GM12878 (cell line): ENCODE data around the gene RTN4. TPM values are rescaled to one million over a fixed set of nuclear protein-coding genes. Genes with fewer than 3 reads are reported as not detected.

Experiments
- ATAC-seq: fragments of 200-7000 bp; cut with Tn5 transposase; 3 replicates; pipeline ENCODE4 v1.9.1; 2020; ENCODE audit warnings: mild to moderate bottlenecking, moderate library complexity
- BruUV-seq: library from RNA; stranded (reverse); fragments of 400-500 nt; replicated peaks from 2 replicates; lab custom pipeline; 2021; lab: Mats Ljungman, UMichigan
- CTCF ChIA-PET: fragments of 300-600 bp; sonication (Branson Sonifier 250); formaldehyde crosslinking; extraction: SDS; loops from one replicate; lab custom pipeline; 2021; ENCODE audit warnings: inconsistent platforms; lab: Yijun Ruan, JAX
- POLR2A ChIA-PET: fragments of 350-600 bp; formaldehyde crosslinking; extraction: SDS; loops from one replicate; lab custom pipeline; 2021; ENCODE audit warnings: inconsistent platforms; lab: Charles Lee
- RAD21 ChIA-PET: fragments of 300-600 bp; sonication (Branson Sonifier 250); formaldehyde crosslinking; loops from one replicate; lab custom pipeline; 2023; ENCODE audit warnings: antibody characterized with exemption; ENCODE audit not compliant: unreplicated experiment; lab: Charles Lee
- SMC1A ChIA-PET: fragments of 300-600 bp; sonication (Branson Sonifier 250); formaldehyde crosslinking; loops from one replicate; lab custom pipeline; 2023; ENCODE audit not compliant: unreplicated experiment, uncharacterized antibody; lab: Charles Lee
- DNase-seq: peaks from one replicate; pipeline ENCODE4 v3.0.0-alpha.2; 2011; ENCODE audit warnings: low read depth, low spot score
- FAIRE-seq: peaks from 3 replicates; lab custom pipeline; 2011; peaks lifted over from hg19 to GRCh38; lab: Jason Lieb, UNC
- H2AFZ ChIP-seq: 2 replicates; pipeline ENCODE4 v1.6.0; 2011; ENCODE audit warnings: low read depth, low read length, control low read depth; ENCODE audit not compliant: control insufficient read depth
- H3K27ac ChIP-seq: 2 replicates; pipeline ENCODE4 v1.5.1; 2011; ENCODE audit warnings: control low read depth; ENCODE audit not compliant: control insufficient read depth, insufficient read depth
- H3K27me3 ChIP-seq, 2 experiments: replicated peaks in 1 of 2; 2 replicates each; pipeline versions ENCODE4 v1.6.0 to v1.6.1; 2011; ENCODE audit warnings: low read length in 1 of 2; ENCODE audit not compliant: control insufficient read depth in 2 of 2, insufficient read depth in 2 of 2
- H3K36me3 ChIP-seq, 2 experiments: 2 replicates each; pipeline ENCODE4 v1.5.1; 2011; ENCODE audit warnings: low read length in 1 of 2; ENCODE audit not compliant: control insufficient read depth in 2 of 2, insufficient read depth in 2 of 2
- H3K4me1 ChIP-seq: 2 replicates; pipeline ENCODE4 v1.6.1; 2011; ENCODE audit warnings: mild to moderate bottlenecking, low read length, moderate library complexity, mixed read lengths; ENCODE audit not compliant: control insufficient read depth, insufficient read depth
- H3K4me2 ChIP-seq: 2 replicates; pipeline ENCODE4 v1.6.0; 2011; ENCODE audit warnings: control low read depth; ENCODE audit not compliant: control insufficient read depth, insufficient read depth
- H3K4me3 ChIP-seq: fragments of 200-600 bp; sonication (generic); 2 replicates; pipeline ENCODE4 v1.5.1; 2016
- H3K79me2 ChIP-seq: 2 replicates; pipeline ENCODE4 v1.6.0; 2011; ENCODE audit warnings: low read length; ENCODE audit not compliant: control insufficient read depth, insufficient read depth
- H3K9ac ChIP-seq: 2 replicates; pipeline ENCODE4 v1.8.0; 2011; ENCODE audit warnings: low read length, control low read depth, mixed read lengths; ENCODE audit not compliant: control insufficient read depth, insufficient read depth
- H3K9me3 ChIP-seq: replicated peaks from 3 replicates; pipeline ENCODE4 v1.5.1; 2011; ENCODE audit warnings: mild to moderate bottlenecking, low read length; ENCODE audit not compliant: control insufficient read depth, insufficient read depth
- H4K20me1 ChIP-seq: 2 replicates; pipeline ENCODE4 v1.6.0; 2011; ENCODE audit not compliant: control insufficient read depth, insufficient read depth
- ATF3 ChIP-seq: IDR thresholded peaks from 2 replicates; pipeline ENCODE4 v1.6.1; 2011; ENCODE audit warnings: low read depth, mild to moderate bottlenecking, low read length, moderate library complexity, borderline replicate concordance; ENCODE audit errors: extremely low read depth
- BHLHE40 ChIP-seq, 2 experiments: fragments of 450-650 bp in 1 of 2; IDR thresholded peaks; 2 replicates each; pipeline ENCODE4 v1.6.1; 2011 to 2017; ENCODE audit warnings: low read depth in 2 of 2, borderline replicate concordance in 1 of 2, improper control_type of control experiment in 1 of 2, low read length in 1 of 2, mild to moderate bottlenecking in 1 of 2
- BMI1 ChIP-seq: fragments of 450-650 bp; IDR thresholded peaks from 2 replicates; pipeline ENCODE4 v1.6.1; 2016; ENCODE audit warnings: mild to moderate bottlenecking, moderate library complexity, borderline replicate concordance
- CBX3 ChIP-seq: fragments of 200-600 bp; sonication (generic); IDR thresholded peaks from 2 replicates; pipeline ENCODE4 v1.6.1; 2016; ENCODE audit warnings: low read depth, borderline replicate concordance
- CHD4 ChIP-seq: fragments of 200-600 bp; sonication (generic); IDR thresholded peaks from 2 replicates; pipeline ENCODE4 v1.6.1; 2016; ENCODE audit warnings: mild to moderate bottlenecking
- MTA3 ChIP-seq: IDR thresholded peaks from 2 replicates; pipeline ENCODE4 v1.6.1; 2012; ENCODE audit warnings: low read length, inconsistent platforms, borderline replicate concordance
- PBX3 ChIP-seq: IDR thresholded peaks from 2 replicates; pipeline ENCODE4 v1.6.1; 2011; ENCODE audit warnings: mild to moderate bottlenecking, low read depth, low read length, moderate library complexity; ENCODE audit not compliant: insufficient replicate concordance
- TCF3 ChIP-seq: IDR thresholded peaks from 2 replicates; pipeline ENCODE4 v1.6.1; 2012; ENCODE audit warnings: low read depth, mild to moderate bottlenecking, low read length, borderline replicate concordance; ENCODE audit not compliant: insufficient read depth
- WGBS: methylation state at CpG from one replicate; pipeline ENCODE4 v1.1.6; 2016; ENCODE audit warnings: low lambda C conversion rate; ENCODE audit not compliant: insufficient replicate concordance, insufficient coverage; ENCODE audit errors: missing lambda C conversion rate; 5-methylcytosine and 5-hydroxymethylcytosine counted together
- in situ Hi-C: fragments of 300-500 bp; cut with MboI; formaldehyde crosslinking; loops from 9 replicates; pipeline ENCODE4 v1.14.3; 2018; ENCODE audit warnings: mixed read lengths
- intact Hi-C: fragments of 100-400 bp; cut with micrococcal nuclease; formaldehyde crosslinking; loops from one replicate; pipeline ENCODE4 v1.14.2; 2022; ENCODE audit not compliant: unreplicated experiment
- polyA plus RNA-seq, 11 experiments: library from polyadenylated mRNA; depleted of rRNA in 4 of 11; unstranded in 6 of 11; stranded (reverse) in 5 of 11; fragments of >200 nt; fragmentation: Nextera tagmentation in 4 of 11; fragmentation: Illumina TruSeq in 1 of 11; extraction: Ambion mirVana in 4 of 11; extraction: Trizol in 1 of 11; gene quantifications; 1 replicate in 1 of 11; 2 replicates in 10 of 11; pipeline versions ENCODE4 v1.2.1 to v1.2.3, GENCODE V29; 2011 to 2016; ENCODE audit warnings: inconsistent platforms in 2 of 11, missing spikeins in 2 of 11, low read depth in 1 of 11
- total RNA-seq, 4 experiments: library from RNA; depleted of rRNA in 3 of 4; stranded (reverse); fragments of >200 nt in 3 of 4; fragmentation: Illumina TruSeq in 1 of 4; extraction: Trizol in 1 of 4; gene quantifications; 2 replicates each; pipeline versions ENCODE4 v1.2.1 to v1.2.3, GENCODE V29; 2013 to 2021
- TF ChIP-seq, protein P1 (sequence below), 3 experiments: IDR thresholded peaks in 2 of 3; conservative IDR thresholded peaks in 1 of 3; 2 replicates each; pipeline ENCODE4 v1.5.1; 2011; ENCODE audit warnings: low read depth in 3 of 3, low read length in 3 of 3, mild to moderate bottlenecking in 3 of 3, control low read depth in 2 of 3, moderate library complexity in 2 of 3, inconsistent platforms in 1 of 3, mixed read lengths in 1 of 3; ENCODE audit not compliant: control insufficient read depth in 2 of 3, insufficient read depth in 1 of 3; ENCODE audit errors: extremely low read depth in 1 of 3
- TF ChIP-seq, protein P2 (sequence below): fragments of 450-650 bp; conservative IDR thresholded peaks from 2 replicates; pipeline ENCODE4 v1.6.1; 2017; ENCODE audit warnings: mild to moderate bottlenecking, moderate library complexity
- TF ChIP-seq, protein P3 (sequence below): IDR thresholded peaks from 2 replicates; pipeline ENCODE4 v1.6.1; 2012; ENCODE audit warnings: low read length, inconsistent platforms
- TF ChIP-seq, protein P4 (sequence below): fragments of 450-650 bp; IDR thresholded peaks from 2 replicates; pipeline ENCODE4 v1.6.1; 2017; ENCODE audit warnings: mild to moderate bottlenecking, low read depth, inconsistent platforms; ENCODE audit not compliant: poor library complexity, severe bottlenecking

RTN4 gene
- total and polyA plus RNA-seq, 10 of the 15 experiments (the other 5 are each of a cell fraction or from before 2014, with no cell fraction given) = 56.0 to 133 (median 83.3) TPM

DNA sequence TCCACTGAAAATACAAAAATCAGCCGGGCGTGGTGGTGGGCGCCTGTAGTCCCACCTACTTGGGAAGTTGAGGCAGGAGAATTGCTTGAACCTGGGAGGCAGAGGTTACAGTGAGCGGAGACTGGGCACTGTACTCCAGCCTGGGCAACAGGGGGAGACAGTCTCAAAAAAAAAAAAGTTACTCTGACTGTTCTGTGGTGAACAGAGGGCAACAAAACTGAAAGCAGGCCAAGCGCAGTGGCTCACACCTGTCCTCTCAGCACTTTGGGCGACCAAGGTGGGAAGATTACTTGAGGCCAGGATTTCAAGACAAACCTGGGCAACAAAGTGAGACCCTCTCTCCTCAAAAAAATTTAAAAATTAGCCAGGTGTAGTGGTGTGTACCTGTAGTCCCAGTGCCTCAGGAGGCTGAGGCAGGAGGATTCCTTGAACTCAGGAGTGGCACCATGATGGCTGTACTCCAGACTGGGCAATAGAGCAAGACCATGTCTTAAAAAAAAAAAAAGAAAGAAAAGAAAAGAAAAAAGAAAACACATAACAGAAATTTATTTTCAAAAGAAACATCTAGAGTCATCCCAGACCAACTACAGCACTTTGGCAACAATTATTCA, 13.6 kb upstream of the RTN4 start:
- SMC1A ChIA-PET = interaction anchor here (1.5 to 2.2 kb wide), 3 partner anchors 104 to 111 kb away, joined by 5 to 7 read pairs (median 5); no protein-coding TSS in a partner anchor
- Histone ChIP-seq H3K4me2 (0 out of 2 replicates have a peak overlapping the region, but pooled peaks have one; percentile 27), H3K27me3 (no peaks in the 10 kb centered on the region), H3K4me3 (no peak overlapping the region), H2AFZ (no peak overlapping the region), H3K27ac (no peak overlapping the region), H4K20me1 (no peaks in the 10 kb centered on the region), H3K4me1 (no peaks in the 10 kb centered on the region), H3K9me3 (no peaks in the 10 kb centered on the region), H3K36me3 (no peaks in the 10 kb centered on the region), H3K79me2 (no peaks in the 10 kb centered on the region), H3K9ac (no peak overlapping the region)
- ATAC-seq = peak; percentile 70
- CTCF ChIA-PET = interaction anchor here (1.2 to 2.3 kb wide), 3 partner anchors 11 to 114 kb away, joined by 4 to 6 read pairs (median 4); partner anchors contain the start of gene RTN4
- no TSS peak for BruUV-seq
- intact Hi-C loops = no loop called here
- FAIRE-seq = no peak
- RAD21 ChIA-PET = no interaction called here
- in situ Hi-C loops = no loop called here
- TF ChIP-seq TCF3 (no peak), MTA3 (no peak), CHD4 (no peak), ATF3 (no peak), BMI1 (no peak), BHLHE40 (IDR thresholded peaks at IDR 0.05; ENCODE audit: borderline replicate concordance in 1 of 2, low read depth in 2 of 2, low read length in 1 of 2) (no peak), PBX3 (no peak), CBX3 (no peak)
- TF ChIP-seq, protein P1, sequence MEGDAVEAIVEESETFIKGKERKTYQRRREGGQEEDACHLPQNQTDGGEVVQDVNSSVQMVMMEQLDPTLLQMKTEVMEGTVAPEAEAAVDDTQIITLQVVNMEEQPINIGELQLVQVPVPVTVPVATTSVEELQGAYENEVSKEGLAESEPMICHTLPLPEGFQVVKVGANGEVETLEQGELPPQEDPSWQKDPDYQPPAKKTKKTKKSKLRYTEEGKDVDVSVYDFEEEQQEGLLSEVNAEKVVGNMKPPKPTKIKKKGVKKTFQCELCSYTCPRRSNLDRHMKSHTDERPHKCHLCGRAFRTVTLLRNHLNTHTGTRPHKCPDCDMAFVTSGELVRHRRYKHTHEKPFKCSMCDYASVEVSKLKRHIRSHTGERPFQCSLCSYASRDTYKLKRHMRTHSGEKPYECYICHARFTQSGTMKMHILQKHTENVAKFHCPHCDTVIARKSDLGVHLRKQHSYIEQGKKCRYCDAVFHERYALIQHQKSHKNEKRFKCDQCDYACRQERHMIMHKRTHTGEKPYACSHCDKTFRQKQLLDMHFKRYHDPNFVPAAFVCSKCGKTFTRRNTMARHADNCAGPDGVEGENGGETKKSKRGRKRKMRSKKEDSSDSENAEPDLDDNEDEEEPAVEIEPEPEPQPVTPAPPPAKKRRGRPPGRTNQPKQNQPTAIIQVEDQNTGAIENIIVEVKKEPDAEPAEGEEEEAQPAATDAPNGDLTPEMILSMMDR (IDR thresholded peaks at IDR 0.05 in 2 of 3, conservative IDR thresholded peaks at IDR 0.05 in 1 of 3; ENCODE audit: control insufficient read depth in 2 of 3, extremely low read depth in 1 of 3, insufficient read depth in 1 of 3, low read depth in 3 of 3, low read length in 3 of 3) = no peak
- TF ChIP-seq, protein P2, sequence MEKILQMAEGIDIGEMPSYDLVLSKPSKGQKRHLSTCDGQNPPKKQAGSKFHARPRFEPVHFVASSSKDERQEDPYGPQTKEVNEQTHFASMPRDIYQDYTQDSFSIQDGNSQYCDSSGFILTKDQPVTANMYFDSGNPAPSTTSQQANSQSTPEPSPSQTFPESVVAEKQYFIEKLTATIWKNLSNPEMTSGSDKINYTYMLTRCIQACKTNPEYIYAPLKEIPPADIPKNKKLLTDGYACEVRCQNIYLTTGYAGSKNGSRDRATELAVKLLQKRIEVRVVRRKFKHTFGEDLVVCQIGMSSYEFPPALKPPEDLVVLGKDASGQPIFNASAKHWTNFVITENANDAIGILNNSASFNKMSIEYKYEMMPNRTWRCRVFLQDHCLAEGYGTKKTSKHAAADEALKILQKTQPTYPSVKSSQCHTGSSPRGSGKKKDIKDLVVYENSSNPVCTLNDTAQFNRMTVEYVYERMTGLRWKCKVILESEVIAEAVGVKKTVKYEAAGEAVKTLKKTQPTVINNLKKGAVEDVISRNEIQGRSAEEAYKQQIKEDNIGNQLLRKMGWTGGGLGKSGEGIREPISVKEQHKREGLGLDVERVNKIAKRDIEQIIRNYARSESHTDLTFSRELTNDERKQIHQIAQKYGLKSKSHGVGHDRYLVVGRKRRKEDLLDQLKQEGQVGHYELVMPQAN = no peak
- TF ChIP-seq, protein P3, sequence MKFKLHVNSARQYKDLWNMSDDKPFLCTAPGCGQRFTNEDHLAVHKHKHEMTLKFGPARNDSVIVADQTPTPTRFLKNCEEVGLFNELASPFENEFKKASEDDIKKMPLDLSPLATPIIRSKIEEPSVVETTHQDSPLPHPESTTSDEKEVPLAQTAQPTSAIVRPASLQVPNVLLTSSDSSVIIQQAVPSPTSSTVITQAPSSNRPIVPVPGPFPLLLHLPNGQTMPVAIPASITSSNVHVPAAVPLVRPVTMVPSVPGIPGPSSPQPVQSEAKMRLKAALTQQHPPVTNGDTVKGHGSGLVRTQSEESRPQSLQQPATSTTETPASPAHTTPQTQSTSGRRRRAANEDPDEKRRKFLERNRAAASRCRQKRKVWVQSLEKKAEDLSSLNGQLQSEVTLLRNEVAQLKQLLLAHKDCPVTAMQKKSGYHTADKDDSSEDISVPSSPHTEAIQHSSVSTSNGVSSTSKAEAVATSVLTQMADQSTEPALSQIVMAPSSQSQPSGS = no peak
- TF ChIP-seq, protein P4, sequence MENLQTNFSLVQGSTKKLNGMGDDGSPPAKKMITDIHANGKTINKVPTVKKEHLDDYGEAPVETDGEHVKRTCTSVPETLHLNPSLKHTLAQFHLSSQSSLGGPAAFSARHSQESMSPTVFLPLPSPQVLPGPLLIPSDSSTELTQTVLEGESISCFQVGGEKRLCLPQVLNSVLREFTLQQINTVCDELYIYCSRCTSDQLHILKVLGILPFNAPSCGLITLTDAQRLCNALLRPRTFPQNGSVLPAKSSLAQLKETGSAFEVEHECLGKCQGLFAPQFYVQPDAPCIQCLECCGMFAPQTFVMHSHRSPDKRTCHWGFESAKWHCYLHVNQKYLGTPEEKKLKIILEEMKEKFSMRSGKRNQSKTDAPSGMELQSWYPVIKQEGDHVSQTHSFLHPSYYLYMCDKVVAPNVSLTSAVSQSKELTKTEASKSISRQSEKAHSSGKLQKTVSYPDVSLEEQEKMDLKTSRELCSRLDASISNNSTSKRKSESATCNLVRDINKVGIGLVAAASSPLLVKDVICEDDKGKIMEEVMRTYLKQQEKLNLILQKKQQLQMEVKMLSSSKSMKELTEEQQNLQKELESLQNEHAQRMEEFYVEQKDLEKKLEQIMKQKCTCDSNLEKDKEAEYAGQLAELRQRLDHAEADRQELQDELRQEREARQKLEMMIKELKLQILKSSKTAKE = no peak
- no peak for DNase-seq
- WGBS = 91% methylated on average over 6 of the region's 6 CpGs
- POLR2A ChIA-PET = interaction anchor here (0.7 kb wide), 1 partner anchor 108 kb away, joined by 3 read pairs; no protein-coding TSS in a partner anchor
